ENCODE results near the gene PLXNA1.

The PLXNA1 gene

DNA sequence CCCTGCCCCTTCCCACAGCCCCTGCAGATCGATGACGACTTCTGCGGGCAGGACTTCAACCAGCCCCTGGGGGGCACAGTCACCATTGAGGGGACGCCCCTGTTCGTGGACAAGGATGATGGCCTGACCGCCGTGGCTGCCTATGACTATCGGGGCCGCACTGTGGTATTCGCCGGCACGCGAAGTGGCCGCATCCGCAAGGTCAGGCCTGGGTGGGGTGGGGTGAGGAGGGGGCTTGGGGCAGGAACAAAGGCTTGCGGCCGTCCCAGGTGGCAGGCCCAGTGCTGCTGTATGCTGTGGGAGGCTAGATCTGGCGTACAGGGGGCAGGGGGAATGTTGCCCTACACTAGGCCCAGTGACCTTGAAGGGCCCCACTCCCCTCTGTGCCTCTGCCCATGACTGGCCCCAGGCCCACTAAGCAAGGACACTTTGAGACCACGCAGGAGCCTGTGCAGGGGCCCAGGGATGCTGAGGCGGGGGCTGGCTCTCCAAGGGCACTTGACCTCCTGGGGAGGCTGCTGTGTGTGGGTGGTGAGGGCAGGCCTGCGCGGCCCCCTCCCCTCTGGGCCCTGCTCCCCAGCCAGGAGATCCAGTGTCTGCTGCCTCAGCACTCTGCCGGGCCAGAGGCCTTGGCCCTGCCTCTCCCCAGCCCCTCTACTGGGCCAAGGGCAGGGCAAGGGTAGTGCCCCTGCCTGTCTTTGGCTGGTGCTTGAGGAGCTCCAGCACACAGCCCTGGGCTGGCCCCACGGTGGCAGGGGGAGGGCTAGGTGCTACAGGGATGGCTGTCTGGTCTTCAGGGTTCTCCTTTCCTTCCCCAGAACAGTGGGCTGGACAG is 8.7 kb downstream of the PLXNA1 start:
- H3K9me3 ChIP-seq (ENCODE audit: insufficient read depth, low read length, severe bottlenecking) = no peaks in the 10 kb centered on the region
- TF ChIP-seq, protein P1, sequence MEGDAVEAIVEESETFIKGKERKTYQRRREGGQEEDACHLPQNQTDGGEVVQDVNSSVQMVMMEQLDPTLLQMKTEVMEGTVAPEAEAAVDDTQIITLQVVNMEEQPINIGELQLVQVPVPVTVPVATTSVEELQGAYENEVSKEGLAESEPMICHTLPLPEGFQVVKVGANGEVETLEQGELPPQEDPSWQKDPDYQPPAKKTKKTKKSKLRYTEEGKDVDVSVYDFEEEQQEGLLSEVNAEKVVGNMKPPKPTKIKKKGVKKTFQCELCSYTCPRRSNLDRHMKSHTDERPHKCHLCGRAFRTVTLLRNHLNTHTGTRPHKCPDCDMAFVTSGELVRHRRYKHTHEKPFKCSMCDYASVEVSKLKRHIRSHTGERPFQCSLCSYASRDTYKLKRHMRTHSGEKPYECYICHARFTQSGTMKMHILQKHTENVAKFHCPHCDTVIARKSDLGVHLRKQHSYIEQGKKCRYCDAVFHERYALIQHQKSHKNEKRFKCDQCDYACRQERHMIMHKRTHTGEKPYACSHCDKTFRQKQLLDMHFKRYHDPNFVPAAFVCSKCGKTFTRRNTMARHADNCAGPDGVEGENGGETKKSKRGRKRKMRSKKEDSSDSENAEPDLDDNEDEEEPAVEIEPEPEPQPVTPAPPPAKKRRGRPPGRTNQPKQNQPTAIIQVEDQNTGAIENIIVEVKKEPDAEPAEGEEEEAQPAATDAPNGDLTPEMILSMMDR (IDR thresholded peaks at IDR 0.05; ENCODE audit: borderline replicate concordance, extremely low read depth, low read length, poor library complexity, severe bottlenecking) = no peak
- TF ChIP-seq EZH2 (IDR thresholded peaks at IDR 0.05; ENCODE audit: borderline replicate concordance, low read depth, low read length, severe bottlenecking) = no peak
- no peak overlapping the region for H2AFZ ChIP-seq (ENCODE audit: low read depth, low read length)
- ATAC-seq (ENCODE audit: insufficient read depth, low read depth) (no peak), DNase-seq (no peak)
- H3K4me1 ChIP-seq (ENCODE audit: insufficient read depth, low read length) = no peaks in the 10 kb centered on the region
- H3K9ac ChIP-seq (ENCODE audit: low read depth, low read length) = no peak overlapping the region
- H3K27me3 ChIP-seq (ENCODE audit: insufficient read depth, low read length, poor library complexity) = no peaks in the 10 kb centered on the region
- H3K79me2 ChIP-seq (ENCODE audit: insufficient read depth, low read length) = peaks cover 37% of the 10 kb centered on the region
- H3K4me3 ChIP-seq (ENCODE audit: low read depth in 1 of 2, low read length in 2 of 2) = no peak overlapping the region
- H4K20me1 ChIP-seq (ENCODE audit: insufficient read depth, low read length) = peaks cover 89% of the 10 kb centered on the region
- no peak overlapping the region for H3K27ac ChIP-seq (ENCODE audit: low read length)
- peaks cover 64% of the 10 kb centered on the region for H3K36me3 ChIP-seq (ENCODE audit: insufficient read depth, low read length)
- H3K4me2 ChIP-seq (ENCODE audit: insufficient read depth, low read length) = no peak overlapping the region

DNA sequence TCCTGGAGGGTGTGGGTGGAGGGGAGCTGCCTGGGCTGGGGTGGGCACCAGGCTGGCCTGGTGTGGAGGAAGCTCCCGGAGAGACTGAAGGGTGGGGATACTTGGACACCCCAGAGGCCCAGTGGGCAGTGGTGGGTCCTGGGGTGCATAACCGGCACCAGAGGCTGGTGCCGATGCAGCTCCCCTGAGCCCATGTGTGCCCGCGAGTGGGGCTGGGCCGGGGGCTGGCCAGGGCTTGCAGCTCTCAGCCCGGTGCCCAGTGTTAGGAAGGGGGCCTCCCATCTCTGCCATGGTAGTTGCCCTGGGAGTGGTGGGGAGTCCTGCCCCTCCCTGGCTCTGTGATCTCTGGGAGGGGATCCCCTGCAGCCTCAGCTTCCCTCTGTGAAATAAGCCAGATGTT is 9.3 kb downstream of the PLXNA1 start:
- no peak overlapping the region for H3K4me3 ChIP-seq (ENCODE audit: low read depth in 1 of 2, low read length in 2 of 2)
- no peaks in the 10 kb centered on the region for H3K9me3 ChIP-seq (ENCODE audit: insufficient read depth, low read length, severe bottlenecking)
- DNase-seq = no peak
- H3K9ac ChIP-seq (ENCODE audit: low read depth, low read length) = no peak overlapping the region
- H3K27me3 ChIP-seq (ENCODE audit: insufficient read depth, low read length, poor library complexity) = no peaks in the 10 kb centered on the region
- no peaks in the 10 kb centered on the region for H3K4me1 ChIP-seq (ENCODE audit: insufficient read depth, low read length)
- no peak overlapping the region for H2AFZ ChIP-seq (ENCODE audit: low read depth, low read length)
- peaks cover 89% of the 10 kb centered on the region for H4K20me1 ChIP-seq (ENCODE audit: insufficient read depth, low read length)
- ATAC-seq (ENCODE audit: insufficient read depth, low read depth) = no peak
- TF ChIP-seq EZH2 (IDR thresholded peaks at IDR 0.05; ENCODE audit: borderline replicate concordance, low read depth, low read length, severe bottlenecking) = no peak
- peaks cover 70% of the 10 kb centered on the region for H3K36me3 ChIP-seq (ENCODE audit: insufficient read depth, low read length)
- no peak overlapping the region for H3K27ac ChIP-seq (ENCODE audit: low read length)
- peaks cover 37% of the 10 kb centered on the region for H3K79me2 ChIP-seq (ENCODE audit: insufficient read depth, low read length)
- no peak overlapping the region for H3K4me2 ChIP-seq (ENCODE audit: insufficient read depth, low read length)

DNA sequence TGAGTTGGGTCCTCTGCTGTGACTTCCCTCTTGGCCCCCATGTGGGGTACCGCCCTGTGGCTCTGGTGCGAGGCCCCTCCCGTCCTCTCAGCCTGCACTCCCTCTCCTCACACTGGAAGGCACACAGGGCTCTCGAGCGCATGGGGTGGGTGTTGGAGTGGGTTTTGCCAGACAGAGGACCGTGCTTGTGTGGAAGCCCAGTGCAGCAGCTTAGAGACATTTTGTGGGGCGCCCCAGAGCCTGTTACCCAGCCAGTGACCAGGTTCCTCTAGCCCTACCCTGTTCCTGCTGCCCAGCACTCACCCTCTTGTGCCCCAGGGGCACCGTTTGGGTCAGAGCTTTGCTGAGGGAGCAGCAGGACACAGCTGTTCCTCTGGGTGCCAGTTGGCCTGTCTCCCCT is 9.9 kb downstream of the PLXNA1 start:
- Histone ChIP-seq H3K9me3 (ENCODE audit: insufficient read depth, low read length, severe bottlenecking) (no peaks in the 10 kb centered on the region), H3K27ac (ENCODE audit: low read length) (no peak overlapping the region), H3K4me3 (ENCODE audit: low read depth in 1 of 2, low read length in 2 of 2) (no peak overlapping the region), H3K4me1 (ENCODE audit: insufficient read depth, low read length) (no peaks in the 10 kb centered on the region), H3K9ac (ENCODE audit: low read depth, low read length) (no peak overlapping the region), H3K36me3 (ENCODE audit: insufficient read depth, low read length) (peaks cover 75% of the 10 kb centered on the region), H2AFZ (ENCODE audit: low read depth, low read length) (no peak overlapping the region), H3K79me2 (ENCODE audit: insufficient read depth, low read length) (peaks cover 38% of the 10 kb centered on the region), H4K20me1 (ENCODE audit: insufficient read depth, low read length) (peaks cover 89% of the 10 kb centered on the region), H3K27me3 (ENCODE audit: insufficient read depth, low read length, poor library complexity) (no peaks in the 10 kb centered on the region), H3K4me2 (ENCODE audit: insufficient read depth, low read length) (no peak overlapping the region)
- DNase-seq (no peak), ATAC-seq (ENCODE audit: insufficient read depth, low read depth) (no peak)
- TF ChIP-seq, protein P1 (IDR thresholded peaks at IDR 0.05; ENCODE audit: borderline replicate concordance, extremely low read depth, low read length, poor library complexity, severe bottlenecking) = no peak
- TF ChIP-seq EZH2 (IDR thresholded peaks at IDR 0.05; ENCODE audit: borderline replicate concordance, low read depth, low read length, severe bottlenecking) = no peak

DNA sequence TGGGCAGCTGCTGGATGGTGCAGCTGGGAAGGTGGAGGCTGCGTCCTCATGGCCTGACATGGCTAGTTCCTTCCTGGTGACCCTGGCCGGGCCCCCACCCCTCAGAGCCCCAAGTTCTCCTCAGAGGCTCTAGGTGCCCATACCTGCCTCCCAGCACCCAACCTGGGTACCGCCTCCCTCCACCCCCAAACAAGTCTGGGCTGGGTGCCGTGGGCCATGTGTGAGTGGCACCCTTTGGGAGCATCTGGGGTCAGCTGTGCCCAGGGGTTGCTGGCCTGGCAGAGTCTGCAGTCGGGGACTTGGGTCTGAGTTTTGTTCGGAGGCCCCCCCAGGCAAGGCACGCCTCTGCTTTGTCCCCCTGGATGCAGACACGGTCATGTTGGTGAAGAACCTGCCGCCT is 10.5 kb downstream of the PLXNA1 start:
- peaks cover 74% of the 10 kb centered on the region for H3K36me3 ChIP-seq (ENCODE audit: insufficient read depth, low read length)

More for the DNA sequence above, 10.5 kb downstream of the PLXNA1 start:
- Histone ChIP-seq H3K27me3 (ENCODE audit: insufficient read depth, low read length, poor library complexity) (no peaks in the 10 kb centered on the region), H3K27ac (ENCODE audit: low read length) (no peak overlapping the region), H2AFZ (ENCODE audit: low read depth, low read length) (no peak overlapping the region), H3K9me3 (ENCODE audit: insufficient read depth, low read length, severe bottlenecking) (no peaks in the 10 kb centered on the region), H3K79me2 (ENCODE audit: insufficient read depth, low read length) (peaks cover 33% of the 10 kb centered on the region), H3K4me3 (ENCODE audit: low read depth in 1 of 2, low read length in 2 of 2) (no peak overlapping the region), H3K9ac (ENCODE audit: low read depth, low read length) (no peak overlapping the region), H3K4me1 (ENCODE audit: insufficient read depth, low read length) (no peaks in the 10 kb centered on the region), H4K20me1 (ENCODE audit: insufficient read depth, low read length) (peaks cover 89% of the 10 kb centered on the region), H3K4me2 (ENCODE audit: insufficient read depth, low read length) (no peak overlapping the region)
- TF ChIP-seq EZH2 (IDR thresholded peaks at IDR 0.05; ENCODE audit: borderline replicate concordance, low read depth, low read length, severe bottlenecking) = no peak
- TF ChIP-seq, protein P1 (IDR thresholded peaks at IDR 0.05; ENCODE audit: borderline replicate concordance, extremely low read depth, low read length, poor library complexity, severe bottlenecking) = no peak
- ATAC-seq (ENCODE audit: insufficient read depth, low read depth) = no peak
- DNase-seq = no peak

Data from DND-41 (cell line).